CD4-positive, alpha-beta T cell treated with Interleukin-1 beta for 1 hour (primary cell): ENCODE data around the gene UACA.
"Not testable (repeated sequence)": the region's sequence is repeated elsewhere in the genome, so short reads cannot be mapped to it uniquely, and the experiment has no call there.

Experiments used
- DNase-seq, 2 donors: peaks; one replicate each; pipeline ENCODE4 v3.0.0-alpha.2; 2020 to 2022

The UACA gene

DNA sequence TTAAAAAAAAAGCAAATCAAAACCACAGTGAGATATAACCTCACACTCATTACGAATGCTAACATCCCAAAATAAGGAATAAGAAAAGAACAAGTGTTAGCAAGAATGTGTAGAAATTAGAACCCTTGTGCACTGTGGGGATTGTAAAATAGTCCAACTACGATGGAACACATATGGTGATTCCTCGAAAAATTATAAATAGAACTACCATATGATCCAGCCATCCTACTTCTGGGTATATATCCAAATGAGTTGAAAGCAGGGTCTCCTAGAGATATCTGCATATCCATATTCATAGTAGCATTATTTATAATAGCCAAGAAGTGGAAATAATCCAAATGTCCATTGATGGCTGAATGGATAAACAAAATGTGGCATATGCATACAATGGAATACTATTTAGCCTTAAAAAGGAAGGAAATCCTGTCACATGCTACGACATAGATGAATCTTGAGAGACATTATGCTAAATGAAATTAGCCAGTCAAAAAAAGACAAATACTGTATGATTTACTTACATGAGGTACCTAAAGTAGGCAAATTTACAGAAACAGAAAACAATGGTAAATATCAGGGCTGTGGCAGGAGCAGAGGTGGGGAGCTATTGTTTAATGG lies 55.6 kb downstream of the UACA start:
- no peak for DNase-seq

DNA sequence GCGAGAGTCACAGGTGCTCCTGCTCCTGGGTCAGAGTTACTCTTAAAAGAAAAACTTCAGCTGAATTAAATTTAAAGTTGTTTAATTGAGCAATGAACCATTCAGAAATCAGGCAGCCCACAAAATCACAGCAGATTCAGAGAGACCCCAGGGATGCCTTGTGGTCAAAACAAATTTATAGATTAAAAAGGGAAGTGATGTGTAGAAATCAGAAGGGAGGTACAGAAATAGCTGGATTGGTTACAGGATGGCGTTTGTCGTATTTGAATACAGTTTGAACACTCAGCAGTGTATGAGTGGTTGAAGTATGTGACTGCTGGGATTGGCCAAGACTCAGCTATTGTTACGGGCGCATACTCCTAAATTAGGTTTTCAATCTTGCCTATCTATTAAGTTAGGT lies 58.6 kb downstream of the UACA start:
- DNase-seq: no peak

DNA sequence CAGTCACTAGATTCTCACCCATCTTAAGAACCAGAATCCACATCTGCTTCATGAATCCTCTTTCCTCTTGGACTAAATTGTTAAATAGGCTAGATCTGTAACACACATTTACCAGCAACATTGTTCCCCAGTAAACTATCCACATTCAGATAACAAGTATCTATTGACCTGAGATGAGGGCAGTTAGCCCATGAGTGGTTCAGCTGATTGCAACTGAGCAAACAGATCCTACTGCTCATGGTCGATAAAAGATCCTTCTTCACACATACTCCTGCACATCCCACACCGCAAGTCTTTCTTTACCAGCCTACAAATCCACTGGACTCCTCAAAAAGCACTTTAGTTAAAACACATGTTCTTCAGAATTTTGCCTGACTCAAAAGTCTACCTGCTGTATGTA lies 59.2 kb downstream of the UACA start:
- DNase-seq: no peak

DNA sequence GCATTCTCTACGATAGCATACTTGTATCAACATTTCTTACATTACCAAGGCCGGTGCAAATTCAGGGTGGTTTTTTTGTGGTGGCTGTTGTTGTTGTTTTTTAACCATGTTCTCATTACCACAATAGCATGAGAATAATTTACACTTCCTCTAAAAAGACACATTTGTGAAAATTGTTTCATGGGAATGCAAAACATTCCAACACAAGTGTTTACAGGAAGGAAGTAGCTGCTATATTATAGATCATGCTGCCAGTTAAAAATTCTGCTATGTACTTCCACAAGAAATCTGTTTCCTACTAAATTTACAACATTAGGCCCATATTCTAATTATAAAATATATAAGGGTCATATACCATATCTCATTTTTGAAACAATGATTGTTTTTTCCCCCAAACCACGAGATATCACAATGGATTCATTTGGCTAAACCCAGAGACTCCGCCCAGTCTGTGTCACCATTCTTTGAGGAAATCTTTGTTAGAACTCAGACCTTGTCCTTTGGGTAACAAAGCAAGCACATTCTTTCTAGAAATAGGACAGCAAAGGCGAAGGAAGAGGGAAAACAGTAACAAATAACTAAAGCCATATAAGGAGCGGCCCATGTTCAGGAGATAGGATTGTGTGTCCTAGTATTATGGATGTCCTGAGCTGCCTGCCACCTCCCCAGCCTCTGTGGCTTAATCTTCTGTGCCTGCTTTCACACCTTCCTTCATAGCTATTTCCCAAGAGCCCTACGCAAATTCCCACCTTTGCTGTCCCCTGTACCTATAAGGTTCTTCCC lies 60.1 kb downstream of the UACA start:
- no peak for DNase-seq

GRCh38 chr15:70702584-70702983 lies 60.8 kb downstream of the UACA start:
- no peak for DNase-seq

DNA sequence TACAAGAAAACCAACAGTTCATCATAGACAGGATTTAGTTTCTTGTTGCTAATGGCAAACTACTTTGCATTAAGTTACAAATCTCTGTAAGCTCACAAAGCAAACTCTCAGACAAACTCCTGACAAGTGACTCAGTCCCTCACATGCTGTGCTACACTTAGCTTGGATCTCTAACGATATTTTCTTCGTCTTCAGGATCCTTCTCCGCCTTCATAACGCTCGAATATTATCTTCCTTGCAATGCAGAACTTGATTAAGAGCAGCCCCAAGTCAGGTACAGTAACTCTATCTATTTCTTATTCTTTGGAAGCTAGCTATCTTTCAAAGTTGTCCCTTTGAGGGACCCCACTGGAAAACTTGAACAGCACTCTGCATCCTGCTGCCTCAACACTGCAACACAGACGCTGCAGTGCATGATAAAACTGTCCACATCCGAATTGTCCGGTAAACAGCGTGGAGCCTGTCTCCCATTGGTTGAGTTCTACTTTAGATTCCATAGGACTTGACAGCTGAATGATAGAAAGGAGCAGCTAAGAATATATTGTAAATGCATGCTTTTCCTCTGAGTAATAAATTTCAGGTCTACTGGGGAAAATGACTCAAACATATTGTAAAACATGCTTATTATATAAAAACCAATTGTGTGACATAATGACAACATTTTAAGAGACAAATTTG lies 61.3 kb downstream of the UACA start:
- DNase-seq: no peak

DNA sequence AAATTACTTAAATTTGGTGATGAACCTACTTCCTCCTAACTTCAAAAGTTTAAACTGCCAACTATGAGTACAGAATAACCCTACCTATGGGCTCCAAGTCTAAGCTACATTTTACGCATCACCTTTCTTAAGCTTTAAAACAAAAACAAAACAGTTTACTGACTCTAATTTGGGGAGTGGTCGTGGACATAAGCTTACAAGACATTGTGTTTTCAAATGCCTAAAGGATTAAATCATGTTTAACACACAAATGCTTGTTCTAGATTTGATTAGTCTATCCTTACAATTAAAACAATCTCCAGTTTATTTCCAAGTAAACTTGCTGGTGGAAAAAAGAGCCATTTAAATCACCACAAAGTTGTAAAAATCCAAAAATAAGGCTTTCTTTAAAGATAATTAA lies 62.2 kb downstream of the UACA start:
- DNase-seq: no peak

GRCh38 chr15:70699890-70700289 lies 63.5 kb downstream of the UACA start:
- no peak for DNase-seq

GRCh38 chr15:70698836-70699390 lies 64.4 kb downstream of the UACA start:
- DNase-seq: no peak

DNA sequence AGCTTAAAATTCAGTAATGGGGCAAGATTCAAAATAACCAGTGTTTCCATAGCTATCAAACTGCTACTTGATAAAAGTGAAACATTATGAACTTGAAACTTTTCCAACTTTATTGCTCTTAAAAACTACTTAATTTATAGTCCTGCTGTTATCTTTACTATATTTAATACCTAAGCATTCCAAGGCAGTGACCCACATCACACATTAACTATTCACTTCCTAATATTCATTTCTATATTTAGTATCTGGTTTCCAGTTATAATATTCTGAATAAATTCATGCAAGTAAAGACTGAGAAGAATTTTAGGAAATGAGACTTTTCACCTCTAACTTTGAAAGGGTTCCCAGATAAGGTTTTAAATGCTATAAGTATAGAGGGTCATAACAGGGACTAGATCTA lies 64.9 kb downstream of the UACA start:
- DNase-seq: no peak

DNA sequence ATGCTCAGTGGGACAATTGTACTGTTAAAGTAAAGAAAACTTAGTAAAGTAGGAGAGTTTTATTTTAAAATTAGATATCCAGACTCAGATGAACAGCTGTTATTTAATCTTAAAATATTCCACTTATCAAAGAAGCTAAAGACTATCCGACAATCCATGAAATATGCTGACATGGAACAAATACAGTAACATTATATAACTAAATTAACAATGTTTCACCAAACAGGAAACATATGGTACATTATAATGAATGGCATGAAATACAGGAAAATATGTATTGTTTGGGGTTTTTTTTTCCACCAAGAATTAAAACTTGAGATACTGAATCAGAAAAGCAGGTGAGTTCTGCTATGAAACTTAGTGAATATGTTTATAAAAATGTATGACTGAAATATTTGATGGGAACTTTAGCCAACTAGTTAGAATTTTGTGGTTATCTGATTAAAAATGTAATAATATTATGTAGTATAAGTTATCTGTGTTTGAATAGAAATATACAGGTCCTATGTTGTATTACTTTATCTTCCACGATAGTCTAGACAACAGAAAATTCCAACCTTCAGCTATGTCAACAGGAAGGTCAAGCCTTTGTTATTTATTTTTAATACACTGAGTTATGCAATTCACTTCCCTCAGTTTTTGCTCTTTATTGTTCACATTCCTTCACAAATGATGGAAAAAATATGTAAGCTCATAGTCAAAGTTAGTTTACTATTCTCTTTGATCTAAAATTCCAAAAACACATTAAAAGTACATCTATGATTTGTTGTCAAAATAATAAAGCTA lies 72.7 kb downstream of the UACA start:
- no peak for DNase-seq

DNA sequence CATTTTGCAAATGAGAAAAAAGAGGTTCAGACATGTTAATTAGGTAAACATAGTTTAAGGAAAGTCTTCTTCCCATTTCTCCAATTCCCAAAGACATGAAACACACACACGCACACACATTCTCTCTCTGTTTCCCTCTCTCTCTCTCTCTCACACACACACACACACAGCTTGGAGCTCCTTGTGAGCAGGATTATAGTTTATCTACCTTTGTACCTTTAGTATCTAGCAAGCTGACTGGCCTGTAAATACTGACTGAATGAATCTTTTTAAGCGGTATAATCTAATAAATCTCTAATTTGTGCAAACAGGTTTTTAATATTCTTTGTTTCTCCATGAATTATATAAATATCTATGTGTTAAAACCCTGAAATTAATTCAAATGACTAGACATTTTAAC lies 73.3 kb downstream of the UACA start:
- no peak for DNase-seq

- DNase-seq: no peak
These were observed 75.9 kb downstream of the UACA start for GRCh38 chr15:70687482-70687881.

GRCh38 chr15:70680817-70681216 lies 82.5 kb downstream of the UACA start:
- no peak for DNase-seq

- DNase-seq: no peak
These were observed 83.5 kb downstream of the UACA start for GRCh38 chr15:70679919-70680231.

DNA sequence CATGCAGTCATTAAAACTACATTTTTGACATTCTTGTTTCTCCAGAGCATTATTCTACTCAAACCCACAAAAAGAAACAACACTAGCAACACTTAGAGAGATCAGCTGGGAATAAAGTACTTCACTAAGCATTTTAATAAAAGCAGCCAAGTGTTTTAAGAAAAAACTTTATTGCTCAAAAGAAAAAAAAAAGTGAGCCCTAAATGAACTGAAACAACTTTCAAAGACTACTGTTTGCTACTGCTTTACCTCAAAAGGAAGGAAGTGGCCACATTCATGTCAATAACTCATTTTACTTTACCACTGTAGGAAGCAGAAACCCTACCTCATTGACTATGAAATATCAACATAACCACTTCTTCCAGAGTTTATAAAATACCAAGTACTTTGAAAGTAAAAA lies 91.3 kb downstream of the UACA start:
- DNase-seq: peak in 1 of 2 donors; percentile 51

DNA sequence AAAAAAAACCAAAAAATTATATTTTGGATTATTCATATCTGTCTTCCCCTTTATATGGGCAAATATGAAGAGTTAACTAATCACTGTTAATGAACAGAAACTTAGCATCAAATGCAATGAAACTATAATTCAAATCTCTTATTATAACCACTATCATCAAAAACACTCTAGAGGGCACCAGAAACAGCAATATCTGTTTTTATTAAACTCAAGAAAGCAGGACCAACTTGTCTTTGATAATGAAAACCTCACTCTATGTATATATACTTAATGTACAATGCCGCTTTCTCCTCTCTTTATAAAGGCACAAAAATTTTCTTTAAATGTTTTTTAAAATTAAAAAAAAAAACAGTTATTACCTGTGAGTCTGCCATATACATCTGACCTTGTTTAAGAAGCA lies 92.7 kb downstream of the UACA start:
- peak in 1 of 2 donors; percentile 11 for DNase-seq

GRCh38 chr15:70669966-70670658 lies 93.2 kb downstream of the UACA start:
- DNase-seq: no peak

DNA sequence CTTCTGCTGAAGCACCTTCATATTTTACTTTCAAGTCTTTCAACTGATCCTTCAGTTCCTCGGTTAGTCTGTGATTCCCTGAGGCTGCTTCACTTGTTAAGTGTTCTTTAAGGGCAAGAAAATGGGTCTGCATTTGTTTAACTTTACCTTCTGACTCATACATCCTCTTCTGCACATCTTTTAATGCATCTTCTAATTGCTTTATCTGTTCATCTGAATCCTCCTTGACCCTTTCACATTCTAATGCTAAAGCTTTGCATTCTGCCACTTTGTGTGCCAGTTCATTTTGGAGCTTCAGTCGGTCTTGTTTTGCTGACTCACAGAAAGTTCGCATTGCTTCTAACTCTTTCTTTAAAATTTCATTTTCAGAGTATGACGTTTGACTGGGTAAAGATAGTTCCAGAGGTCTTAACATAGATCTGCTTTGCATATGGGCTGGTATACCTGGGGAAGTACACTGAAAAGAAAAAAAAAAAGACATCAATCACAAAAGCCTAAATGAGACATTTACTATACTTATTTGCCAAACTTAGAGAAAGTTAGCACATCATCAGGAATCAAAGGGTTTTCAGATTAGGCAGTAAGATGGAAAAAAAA lies 94.3 kb downstream of the UACA start:
- DNase-seq: no peak

DNA sequence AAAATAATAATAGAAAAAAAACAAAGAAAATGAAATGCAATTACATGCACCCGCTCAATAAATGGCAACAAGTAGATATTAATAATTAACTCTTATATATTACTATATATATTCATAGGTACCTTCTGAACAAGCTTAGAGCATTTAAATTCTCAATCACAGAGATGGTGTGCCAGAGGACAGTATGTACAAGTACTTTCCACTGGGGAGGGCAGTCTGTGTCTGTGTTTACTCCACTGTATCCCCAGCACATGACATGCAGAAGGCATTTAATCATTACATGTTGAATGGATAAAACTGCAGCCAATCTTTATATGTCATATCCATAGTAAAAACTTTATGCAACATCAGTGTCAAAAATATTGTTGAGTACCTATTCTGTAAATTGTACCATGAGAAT lies 97.8 kb downstream of the UACA start:
- DNase-seq: no peak

DNA sequence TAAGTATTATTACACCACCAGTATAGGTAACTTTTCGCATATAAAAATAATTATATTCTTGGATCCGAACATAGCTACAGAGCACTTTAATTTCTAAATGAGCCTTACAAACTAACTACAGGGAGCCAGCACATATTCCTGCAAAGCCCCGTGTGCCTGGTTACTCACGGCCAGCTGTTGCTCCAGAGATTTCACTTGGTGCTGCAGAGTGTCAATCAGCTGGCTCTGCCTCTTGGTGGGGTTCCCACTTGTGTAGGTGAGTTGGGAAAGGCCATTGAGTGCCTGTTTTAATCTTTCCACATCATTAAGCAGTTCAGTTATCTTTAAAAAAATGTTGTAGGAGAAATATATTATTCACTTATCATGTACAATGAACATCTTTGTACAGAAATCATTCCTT lies 98.9 kb downstream of the UACA start:
- DNase-seq: no peak

- DNase-seq: not testable (repeated sequence)
These were observed 100.3 kb downstream of the UACA start for GRCh38 chr15:70663069-70663468.
